Activated CD8-positive, alpha-beta memory T cell treated with anti-CD3 and anti-CD28 coated beads, Interleukin-2, amount 50 U/mL, for 1 hour (primary cell): ENCODE data around the gene HDC.

Experiments used
- DNase-seq: peaks from one replicate; pipeline ENCODE4 v3.0.0-alpha.2; 2020; ENCODE audit errors: extremely low read depth

HDC gene, protein sequence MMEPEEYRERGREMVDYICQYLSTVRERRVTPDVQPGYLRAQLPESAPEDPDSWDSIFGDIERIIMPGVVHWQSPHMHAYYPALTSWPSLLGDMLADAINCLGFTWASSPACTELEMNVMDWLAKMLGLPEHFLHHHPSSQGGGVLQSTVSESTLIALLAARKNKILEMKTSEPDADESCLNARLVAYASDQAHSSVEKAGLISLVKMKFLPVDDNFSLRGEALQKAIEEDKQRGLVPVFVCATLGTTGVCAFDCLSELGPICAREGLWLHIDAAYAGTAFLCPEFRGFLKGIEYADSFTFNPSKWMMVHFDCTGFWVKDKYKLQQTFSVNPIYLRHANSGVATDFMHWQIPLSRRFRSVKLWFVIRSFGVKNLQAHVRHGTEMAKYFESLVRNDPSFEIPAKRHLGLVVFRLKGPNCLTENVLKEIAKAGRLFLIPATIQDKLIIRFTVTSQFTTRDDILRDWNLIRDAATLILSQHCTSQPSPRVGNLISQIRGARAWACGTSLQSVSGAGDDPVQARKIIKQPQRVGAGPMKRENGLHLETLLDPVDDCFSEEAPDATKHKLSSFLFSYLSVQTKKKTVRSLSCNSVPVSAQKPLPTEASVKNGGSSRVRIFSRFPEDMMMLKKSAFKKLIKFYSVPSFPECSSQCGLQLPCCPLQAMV

GRCh38 chr15:50265620-50266019 is at the start of gene HDC:
Gene HDC, minus strand, starts transcription at chr15:50265726. Its CDS starts 103 bp downstream, at chr15:50265623.
- DNase-seq = no peak

- DNase-seq = no peak
These were observed 47.1 kb upstream of the HDC start for GRCh38 chr15:50312636-50313035.

GRCh38 chr15:50307799-50308198 is 42.3 kb upstream of the HDC start:
- DNase-seq = no peak

DNA sequence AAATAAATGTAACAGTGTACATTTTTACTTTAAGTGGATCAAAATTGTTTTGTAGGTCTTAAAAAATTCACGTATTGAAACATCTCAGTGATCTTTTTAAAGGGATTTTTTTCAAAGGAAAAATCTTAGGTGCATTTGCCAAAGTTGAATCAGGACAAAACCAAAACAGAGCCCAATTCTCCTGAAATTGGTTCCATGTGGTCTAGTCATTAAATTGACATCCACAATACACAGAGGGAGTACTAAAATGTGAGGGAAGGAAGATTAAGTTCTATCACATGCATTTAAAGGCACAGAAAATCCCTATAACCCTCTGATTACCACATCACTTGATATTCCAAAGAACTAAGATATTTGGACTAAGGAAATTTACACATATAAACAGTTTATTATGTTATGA is 39.3 kb upstream of the HDC start:
- no peak for DNase-seq

GRCh38 chr15:50302581-50302980 is 37.1 kb upstream of the HDC start:
- DNase-seq = no peak

- DNase-seq = no peak
These were observed 32.8 kb upstream of the HDC start for GRCh38 chr15:50298340-50298739.

DNA sequence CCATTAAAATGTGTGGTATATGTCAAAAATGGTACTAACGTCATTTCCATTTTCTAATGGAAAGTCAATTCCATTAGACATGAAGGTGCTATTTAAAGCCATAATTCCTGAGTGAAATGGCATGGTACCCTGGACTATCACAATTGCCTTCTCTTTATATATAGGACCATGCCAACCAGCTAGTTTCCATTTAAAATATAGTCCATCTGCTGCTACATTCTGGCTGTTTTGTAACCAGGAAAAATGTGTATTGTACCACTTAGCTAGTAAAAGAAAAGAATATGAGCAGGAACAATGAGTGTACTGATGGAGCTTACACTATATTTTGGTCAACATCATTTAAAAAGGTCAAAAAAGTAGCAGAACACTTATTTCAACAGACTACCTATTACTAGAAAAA is 30.4 kb upstream of the HDC start:
- DNase-seq = no peak

DNA sequence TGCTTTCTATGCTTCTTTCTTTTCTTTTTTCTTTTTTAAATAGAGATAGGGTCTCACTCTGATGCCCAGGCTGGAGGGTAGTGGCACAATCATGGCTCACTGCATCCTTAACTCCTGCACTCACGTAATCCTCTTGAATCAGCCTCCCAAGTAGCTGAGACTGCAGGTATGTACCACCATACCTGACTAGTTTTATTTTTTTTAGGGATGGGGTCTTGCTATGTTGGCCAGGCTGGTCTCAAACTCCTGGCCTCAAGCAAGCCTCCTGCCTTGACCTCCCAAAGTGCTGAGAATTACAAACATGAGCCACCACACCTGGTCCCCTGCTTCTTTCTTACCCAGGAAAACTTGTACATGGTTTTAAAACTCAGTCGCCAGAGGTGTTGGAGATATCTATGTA is 24.2 kb upstream of the HDC start:
- no peak for DNase-seq

- no peak for DNase-seq
These were observed 22.0 kb upstream of the HDC start for GRCh38 chr15:50287324-50288116.

DNA sequence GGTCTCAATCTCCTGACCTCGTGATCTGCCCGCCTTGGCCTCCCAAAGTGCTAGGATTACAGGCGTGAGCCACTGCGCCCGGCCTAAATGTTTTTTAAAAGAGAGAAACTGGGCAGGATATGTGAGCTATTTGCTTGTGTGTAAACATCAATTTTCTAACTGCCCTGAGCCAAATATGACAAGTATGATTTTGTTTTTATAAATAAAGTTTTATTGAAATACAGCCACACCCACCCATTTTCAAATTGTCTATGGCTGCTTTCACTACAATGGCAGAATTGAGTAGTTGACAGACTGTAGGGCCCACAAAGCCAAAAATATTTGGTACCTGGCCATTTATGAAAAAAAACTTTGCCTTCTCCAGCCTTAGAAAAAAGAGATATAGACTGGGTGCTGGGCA is 15.9 kb upstream of the HDC start:
- no peak for DNase-seq

GRCh38 chr15:50280271-50280670 is 14.7 kb upstream of the HDC start:
- no peak for DNase-seq

DNA sequence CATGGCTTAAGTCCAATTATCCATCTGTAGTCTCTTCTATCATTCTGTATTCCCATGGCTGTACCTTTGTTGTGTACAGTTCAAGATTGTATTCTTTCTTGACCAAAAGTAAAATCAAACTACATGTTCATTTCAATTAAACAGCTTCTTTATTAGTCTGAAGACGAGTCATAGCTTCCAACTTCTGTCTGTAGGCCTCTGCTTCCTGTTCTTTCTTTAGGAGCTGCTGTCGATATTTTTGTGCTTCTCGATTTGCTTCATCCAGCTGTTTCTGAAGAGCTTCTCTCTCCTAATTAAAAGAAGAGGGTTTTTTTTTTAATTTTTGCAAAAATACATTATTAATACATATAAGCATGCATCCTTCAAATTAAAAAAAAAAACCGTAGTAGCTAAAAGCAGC is 13.0 kb upstream of the HDC start:
- no peak for DNase-seq

GRCh38 chr15:50277370-50277769 is 11.8 kb upstream of the HDC start:
- no peak for DNase-seq

- DNase-seq = no peak
These were observed 10.4 kb upstream of the HDC start for GRCh38 chr15:50275908-50276307.

- no peak for DNase-seq
These were observed 9.6 kb upstream of the HDC start for GRCh38 chr15:50275091-50275490.

DNA sequence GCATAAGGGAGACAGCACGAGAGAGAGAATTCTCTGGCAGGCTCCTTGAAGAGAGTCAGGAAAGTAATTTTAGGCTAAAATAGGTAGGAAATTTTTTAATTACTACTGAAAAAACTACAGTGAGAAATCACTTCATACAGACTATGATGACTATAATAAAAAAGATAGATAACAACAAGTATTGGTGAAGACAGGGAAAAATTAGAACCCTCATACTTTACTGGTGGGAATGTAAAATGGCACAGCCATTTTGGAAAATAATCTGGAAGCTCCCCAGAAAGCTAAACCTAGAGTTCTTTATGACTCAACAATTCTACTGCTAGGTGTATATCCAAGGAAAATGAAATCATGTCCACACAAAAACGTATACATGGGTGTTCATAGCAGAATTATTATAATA is 2.1 kb upstream of the HDC start:
- DNase-seq = no peak

DNA sequence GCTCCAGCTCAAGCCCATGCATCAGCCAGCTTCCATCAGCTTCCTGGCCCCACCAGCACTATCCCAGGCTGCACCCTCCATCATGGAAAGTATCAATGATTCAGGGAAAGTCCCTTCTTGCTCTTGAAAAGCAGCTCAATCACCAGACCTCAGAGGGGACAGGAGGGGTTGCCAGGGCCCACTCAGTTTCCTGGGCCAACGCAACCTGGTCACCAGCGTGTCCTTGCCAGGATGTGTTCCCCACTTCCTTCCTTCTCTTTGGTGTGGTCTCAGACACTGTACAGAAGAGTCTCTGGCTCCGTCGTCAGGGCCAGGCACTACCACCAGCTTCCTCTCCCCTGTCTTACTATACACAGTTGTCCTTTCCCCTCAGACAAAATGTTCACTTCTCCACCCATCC is 3.0 kb downstream of the HDC start:
- DNase-seq = no peak

GRCh38 chr15:50261981-50262380 is 3.5 kb downstream of the HDC start:
- DNase-seq = no peak

- DNase-seq = no peak
These were observed 4.5 kb downstream of the HDC start for GRCh38 chr15:50260969-50261496.

- no peak for DNase-seq
These were observed 6.2 kb downstream of the HDC start for GRCh38 chr15:50259276-50259675.

DNA sequence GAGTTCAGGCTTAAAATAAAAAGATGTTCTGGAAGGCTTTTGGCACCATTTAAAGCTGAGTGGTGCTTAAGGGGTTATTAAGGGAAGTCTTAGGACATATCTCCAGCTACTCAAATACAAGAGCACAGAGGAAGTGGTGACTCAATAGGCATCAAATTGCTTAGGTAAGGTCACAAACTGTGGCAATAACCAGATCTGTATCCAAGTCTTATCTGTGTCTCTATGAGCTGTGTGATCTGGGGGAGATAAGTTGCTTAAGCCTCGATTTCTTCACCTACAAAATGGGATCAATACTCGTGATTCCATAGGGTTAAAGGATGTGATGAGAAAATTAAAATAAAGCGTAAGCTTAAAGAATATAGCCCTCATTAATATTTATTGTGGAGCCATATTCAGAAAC is 7.6 kb downstream of the HDC start:
- no peak for DNase-seq

- no peak for DNase-seq
These were observed 8.2 kb downstream of the HDC start for GRCh38 chr15:50257332-50257731.
